Neutrophil (primary cell): ENCODE data around the gene ATXN10.

Source experiments
- H3K27ac ChIP-seq: fragments of 200-600 bp; sonication (generic); 2 replicates; pipeline ENCODE4 v1.5.1; 2016; ENCODE audit warnings: mild to moderate bottlenecking, moderate library complexity
- H3K27me3 ChIP-seq: fragments of 200-600 bp; sonication (generic); 2 replicates; pipeline ENCODE4 v1.6.0; 2016; ENCODE audit warnings: mild to moderate bottlenecking
- H3K36me3 ChIP-seq: fragments of 200-600 bp; sonication (generic); 2 replicates; pipeline ENCODE4 v1.5.1; 2017
- H3K4me1 ChIP-seq, 2 experiments: fragments of 200-600 bp in 1 of 2; sonication (generic) in 1 of 2; 1 replicate in 1 of 2; 2 replicates in 1 of 2; pipeline versions ENCODE4 v1.5.1 to v1.6.1; 2013 to 2016; ENCODE audit warnings: low read depth in 1 of 2, low read length in 1 of 2, mild to moderate bottlenecking in 1 of 2, moderate library complexity in 1 of 2; ENCODE audit not compliant: control insufficient read depth in 1 of 2, insufficient read depth in 1 of 2
- H3K4me3 ChIP-seq, 2 experiments: fragments of 200-600 bp in 1 of 2; sonication (generic) in 1 of 2; 1 replicate in 1 of 2; 2 replicates in 1 of 2; pipeline ENCODE4 v1.5.1; 2013 to 2016; ENCODE audit warnings: low read depth in 1 of 2, low read length in 1 of 2, mild to moderate bottlenecking in 1 of 2, moderate library complexity in 1 of 2
- H3K9me3 ChIP-seq: fragments of 200-600 bp; sonication (generic); 2 replicates; pipeline ENCODE4 v1.5.1; 2016
- TF ChIP-seq, protein P1 (sequence below): fragments of 200-600 bp; sonication (generic); IDR thresholded peaks from 2 replicates; pipeline ENCODE4 v1.5.1; 2016; ENCODE audit warnings: antibody characterized with exemption

ATXN10 gene

DNA sequence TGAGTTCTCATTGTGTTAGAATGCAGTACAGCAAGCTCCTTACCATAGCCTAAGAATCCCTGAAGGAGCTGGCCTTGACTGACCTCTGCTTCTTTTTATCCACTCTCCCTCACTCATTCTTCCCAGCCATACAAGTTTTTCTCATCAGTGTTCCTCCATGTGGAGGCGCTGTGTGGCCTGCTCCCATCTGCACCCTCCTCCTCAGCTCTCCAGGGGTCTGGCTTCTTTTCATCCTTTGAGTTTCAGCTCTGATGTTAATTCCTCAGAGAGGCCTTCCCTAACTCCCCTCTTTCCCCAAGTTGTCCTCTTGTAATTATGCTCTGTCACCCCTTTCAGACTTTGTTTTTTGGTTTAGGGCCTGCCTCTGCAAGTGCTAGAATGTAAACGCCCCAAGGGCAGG, 160.5 kb downstream of the ATXN10 start:
- no peak overlapping the region for H3K4me3 ChIP-seq
- TF ChIP-seq, protein P1, sequence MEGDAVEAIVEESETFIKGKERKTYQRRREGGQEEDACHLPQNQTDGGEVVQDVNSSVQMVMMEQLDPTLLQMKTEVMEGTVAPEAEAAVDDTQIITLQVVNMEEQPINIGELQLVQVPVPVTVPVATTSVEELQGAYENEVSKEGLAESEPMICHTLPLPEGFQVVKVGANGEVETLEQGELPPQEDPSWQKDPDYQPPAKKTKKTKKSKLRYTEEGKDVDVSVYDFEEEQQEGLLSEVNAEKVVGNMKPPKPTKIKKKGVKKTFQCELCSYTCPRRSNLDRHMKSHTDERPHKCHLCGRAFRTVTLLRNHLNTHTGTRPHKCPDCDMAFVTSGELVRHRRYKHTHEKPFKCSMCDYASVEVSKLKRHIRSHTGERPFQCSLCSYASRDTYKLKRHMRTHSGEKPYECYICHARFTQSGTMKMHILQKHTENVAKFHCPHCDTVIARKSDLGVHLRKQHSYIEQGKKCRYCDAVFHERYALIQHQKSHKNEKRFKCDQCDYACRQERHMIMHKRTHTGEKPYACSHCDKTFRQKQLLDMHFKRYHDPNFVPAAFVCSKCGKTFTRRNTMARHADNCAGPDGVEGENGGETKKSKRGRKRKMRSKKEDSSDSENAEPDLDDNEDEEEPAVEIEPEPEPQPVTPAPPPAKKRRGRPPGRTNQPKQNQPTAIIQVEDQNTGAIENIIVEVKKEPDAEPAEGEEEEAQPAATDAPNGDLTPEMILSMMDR: no peak
- H3K4me1 ChIP-seq: no peaks in the 10 kb centered on the region

DNA sequence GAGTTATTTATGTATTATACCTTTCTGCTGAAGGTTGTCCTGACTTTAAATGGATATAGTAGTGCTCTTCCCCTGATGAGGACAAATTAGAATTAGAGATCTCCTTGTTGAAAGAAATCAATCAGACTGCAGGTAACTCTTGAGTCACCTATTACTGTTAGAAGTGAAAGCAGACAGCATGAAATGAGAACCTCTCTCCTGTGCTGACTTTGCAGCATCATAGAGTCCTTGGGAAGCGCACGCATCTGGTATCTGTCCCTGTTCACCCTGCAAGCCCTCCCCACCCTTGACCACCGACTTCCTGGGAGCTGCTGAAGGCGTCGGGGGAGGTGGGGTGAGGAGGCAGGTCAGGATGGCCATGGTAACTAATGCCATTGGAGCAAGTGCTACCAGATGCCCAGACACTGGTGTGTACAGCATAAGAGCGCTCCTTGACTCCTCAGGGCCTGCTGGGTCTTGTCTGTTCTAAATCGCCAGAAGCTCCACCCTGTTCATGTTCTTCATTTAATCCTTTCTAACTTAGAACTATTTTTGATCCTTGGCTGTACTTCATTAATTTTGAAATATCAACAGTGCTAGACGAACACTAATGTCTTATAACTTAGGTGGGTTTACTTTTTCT, 161.4 kb downstream of the ATXN10 start:
- peaks cover 11% of the 10 kb centered on the region for H3K36me3 ChIP-seq
- H3K4me3 ChIP-seq: no peak overlapping the region
- H3K4me1 ChIP-seq: no peaks in the 10 kb centered on the region
- H3K27me3 ChIP-seq: no peaks in the 10 kb centered on the region
- H3K9me3 ChIP-seq: no peaks in the 10 kb centered on the region
- TF ChIP-seq, protein P1: no peak
- no peak overlapping the region for H3K27ac ChIP-seq

More for the DNA sequence above, 160.5 kb downstream of the ATXN10 start:
- Histone ChIP-seq H3K27ac (no peak overlapping the region), H3K27me3 (no peaks in the 10 kb centered on the region), H3K36me3 (peaks cover 11% of the 10 kb centered on the region), H3K9me3 (no peaks in the 10 kb centered on the region)

DNA sequence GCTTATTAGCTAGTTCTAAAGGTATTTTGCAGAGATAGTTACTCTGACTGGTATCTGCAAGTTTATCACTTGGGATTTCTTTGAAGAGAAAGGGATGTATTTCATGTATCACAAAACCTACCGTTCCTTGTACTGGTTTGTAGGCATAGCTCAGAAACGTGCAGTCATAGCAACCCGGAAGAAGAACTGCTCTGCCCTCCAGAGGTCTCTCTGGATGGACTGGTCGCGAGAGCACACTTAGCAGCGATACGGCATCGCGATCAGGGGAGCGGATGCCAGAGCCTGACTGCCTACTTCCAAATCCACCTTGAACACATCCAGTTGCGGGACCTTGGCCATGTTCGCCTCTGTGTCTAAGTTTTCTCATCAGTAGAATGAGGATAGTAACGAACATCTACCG, 162.0 kb downstream of the ATXN10 start:
- Histone ChIP-seq H3K36me3 (peaks cover 11% of the 10 kb centered on the region), H3K27me3 (no peaks in the 10 kb centered on the region), H3K4me1 (no peaks in the 10 kb centered on the region), H3K9me3 (no peaks in the 10 kb centered on the region), H3K27ac (no peak overlapping the region), H3K4me3 (no peak overlapping the region)
- TF ChIP-seq, protein P1: no peak

DNA sequence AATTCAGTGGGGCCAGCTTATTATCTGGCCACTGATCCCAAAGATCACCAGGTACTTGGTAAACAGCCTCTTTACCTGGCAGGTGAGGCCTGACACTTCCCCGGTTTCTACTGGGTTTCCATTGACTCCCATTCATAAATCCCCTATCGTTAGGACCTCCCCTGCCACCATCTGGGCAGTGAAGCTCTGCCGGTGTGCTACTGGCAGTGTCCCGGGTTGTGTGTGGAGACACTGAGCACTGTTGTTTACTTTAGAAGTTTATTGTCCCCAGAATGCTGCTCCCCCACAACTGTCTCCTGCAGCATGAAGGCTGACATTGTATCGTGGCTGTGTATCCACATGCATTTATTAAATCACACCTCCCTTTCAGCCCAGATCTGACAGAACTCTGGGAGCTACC, 162.6 kb downstream of the ATXN10 start:
- Histone ChIP-seq H3K4me1 (no peaks in the 10 kb centered on the region), H3K9me3 (no peaks in the 10 kb centered on the region), H3K27ac (no peak overlapping the region), H3K36me3 (peaks cover 11% of the 10 kb centered on the region), H3K27me3 (no peaks in the 10 kb centered on the region), H3K4me3 (no peak overlapping the region)
- TF ChIP-seq, protein P1: no peak

DNA sequence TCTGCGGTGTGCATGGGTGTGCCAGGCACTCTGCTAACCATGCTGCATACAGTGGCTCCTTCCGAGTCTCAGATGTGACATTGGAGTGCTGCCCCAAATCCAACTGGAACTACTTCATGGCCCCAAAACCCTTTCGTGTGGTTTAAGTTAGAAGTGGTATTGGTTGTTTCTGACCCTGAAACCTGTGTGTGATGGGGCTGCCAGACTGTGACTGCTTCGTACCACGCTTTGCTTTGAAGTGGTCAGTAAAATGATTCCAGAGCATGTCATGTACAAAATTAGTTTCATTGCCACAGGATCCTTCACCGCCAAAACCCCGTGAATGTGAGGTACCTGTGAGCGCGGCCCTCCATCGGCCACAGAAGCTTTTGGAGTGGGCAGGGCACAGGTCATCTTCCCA, 163.2 kb downstream of the ATXN10 start:
- TF ChIP-seq, protein P1: no peak
- no peak overlapping the region for H3K27ac ChIP-seq
- no peaks in the 10 kb centered on the region for H3K9me3 ChIP-seq
- peaks cover 11% of the 10 kb centered on the region for H3K36me3 ChIP-seq
- H3K4me3 ChIP-seq: no peak overlapping the region
- no peaks in the 10 kb centered on the region for H3K4me1 ChIP-seq
- H3K27me3 ChIP-seq: no peaks in the 10 kb centered on the region
